Urinary bladder (tissue), 4 donors: ENCODE data around the gene NAA80. TPM values are rescaled to one million over a fixed set of nuclear protein-coding genes. Genes with fewer than 3 reads are reported as not detected.
"Not testable (repeated sequence)": the region's sequence is repeated elsewhere in the genome, so short reads cannot be mapped to it uniquely, and the experiment has no call there.

Experiments
- DNase-seq: peaks from one replicate; pipeline ENCODE4 v3.0.0-alpha.2; 2015; ENCODE audit errors: extremely low spot score
- H3K27ac ChIP-seq: one replicate; pipeline ENCODE4 v1.5.1; 2013; ENCODE audit warnings: low read depth, mild to moderate bottlenecking, moderate library complexity
- H3K36me3 ChIP-seq: one replicate; pipeline ENCODE4 v1.6.1; 2013; ENCODE audit warnings: mild to moderate bottlenecking, moderate library complexity; ENCODE audit not compliant: insufficient read depth
- H3K4me1 ChIP-seq: one replicate; pipeline ENCODE4 v1.6.1; 2013; ENCODE audit warnings: mild to moderate bottlenecking, moderate library complexity; ENCODE audit not compliant: insufficient read depth
- H3K4me3 ChIP-seq: one replicate; pipeline ENCODE4 v1.5.1; 2013; ENCODE audit warnings: low read depth, low read length
- WGBS: extraction: QIAGEN DNeasy Blood & Tissue Kit; methylation state at CpG from one replicate; pipeline ENCODE4 v1.1.7; 2013; 5-methylcytosine and 5-hydroxymethylcytosine counted together
- polyA plus RNA-seq: library from polyadenylated mRNA; stranded (reverse); fragments of 200-250 nt; gene quantifications from one replicate; pipeline ENCODE4 v1.2.3, GENCODE V29; 2013
- total RNA-seq: library from RNA; depleted of rRNA; stranded (reverse); fragments of >200 nt; gene quantifications from one replicate; pipeline ENCODE4 v1.2.3, GENCODE V29; 2014
- donor health status: healthy with polysubstance abuse.
- donor health status: healthy.

The NAA80 gene
- total and polyA plus RNA-seq, 2 donors: 2.3 to 12.0 TPM

DNA sequence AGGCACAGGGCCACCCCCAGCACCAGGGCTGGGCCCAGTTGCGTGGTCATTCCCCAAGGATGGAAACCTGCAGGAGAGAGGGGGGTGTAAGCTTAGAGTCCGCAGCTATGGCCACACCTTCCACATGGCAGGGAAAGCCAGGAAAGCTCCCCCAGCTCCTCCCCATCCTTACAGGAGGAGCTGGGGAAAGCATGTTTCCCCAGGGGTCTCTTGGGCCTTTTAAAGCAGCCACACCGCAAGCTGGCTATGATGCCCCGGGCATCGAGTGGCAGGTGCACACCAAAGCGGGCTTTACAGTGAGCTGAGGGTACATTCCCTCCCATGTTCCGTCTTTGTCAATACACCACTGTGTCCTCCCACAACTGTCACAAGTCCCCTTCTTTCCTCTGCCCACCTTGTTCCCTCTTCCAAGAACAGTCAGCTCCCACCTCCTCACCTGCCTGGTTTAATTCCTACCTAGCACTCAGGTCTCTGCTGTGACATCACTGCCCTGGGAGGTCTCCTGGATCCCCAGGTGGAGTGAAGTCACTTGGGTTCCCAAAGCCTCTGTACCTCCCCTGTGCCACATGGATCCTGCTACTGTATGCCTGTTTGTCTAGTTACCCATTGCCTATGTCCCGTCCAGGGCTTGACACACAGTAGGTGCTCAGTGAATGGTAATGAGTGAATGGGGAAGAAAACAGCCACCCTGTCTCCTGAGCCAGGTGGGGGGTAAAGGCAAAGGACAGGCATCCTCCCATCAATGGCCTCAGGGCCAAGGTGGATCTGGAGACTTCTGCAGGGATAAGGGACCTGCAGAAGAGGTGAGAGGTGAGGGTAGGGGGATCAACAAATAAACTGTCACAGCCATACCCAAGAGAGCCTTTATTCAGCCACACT lies 3.4 kb downstream of the NAA80 start:
- Histone ChIP-seq H3K4me1 (no peaks in the 10 kb centered on the region), H3K27ac (no peak overlapping the region), H3K4me3 (no peak overlapping the region), H3K36me3 (no peaks in the 10 kb centered on the region)
- DNase-seq: no peak
- WGBS: 83% methylated on average over 8 of the region's 8 CpGs

DNA sequence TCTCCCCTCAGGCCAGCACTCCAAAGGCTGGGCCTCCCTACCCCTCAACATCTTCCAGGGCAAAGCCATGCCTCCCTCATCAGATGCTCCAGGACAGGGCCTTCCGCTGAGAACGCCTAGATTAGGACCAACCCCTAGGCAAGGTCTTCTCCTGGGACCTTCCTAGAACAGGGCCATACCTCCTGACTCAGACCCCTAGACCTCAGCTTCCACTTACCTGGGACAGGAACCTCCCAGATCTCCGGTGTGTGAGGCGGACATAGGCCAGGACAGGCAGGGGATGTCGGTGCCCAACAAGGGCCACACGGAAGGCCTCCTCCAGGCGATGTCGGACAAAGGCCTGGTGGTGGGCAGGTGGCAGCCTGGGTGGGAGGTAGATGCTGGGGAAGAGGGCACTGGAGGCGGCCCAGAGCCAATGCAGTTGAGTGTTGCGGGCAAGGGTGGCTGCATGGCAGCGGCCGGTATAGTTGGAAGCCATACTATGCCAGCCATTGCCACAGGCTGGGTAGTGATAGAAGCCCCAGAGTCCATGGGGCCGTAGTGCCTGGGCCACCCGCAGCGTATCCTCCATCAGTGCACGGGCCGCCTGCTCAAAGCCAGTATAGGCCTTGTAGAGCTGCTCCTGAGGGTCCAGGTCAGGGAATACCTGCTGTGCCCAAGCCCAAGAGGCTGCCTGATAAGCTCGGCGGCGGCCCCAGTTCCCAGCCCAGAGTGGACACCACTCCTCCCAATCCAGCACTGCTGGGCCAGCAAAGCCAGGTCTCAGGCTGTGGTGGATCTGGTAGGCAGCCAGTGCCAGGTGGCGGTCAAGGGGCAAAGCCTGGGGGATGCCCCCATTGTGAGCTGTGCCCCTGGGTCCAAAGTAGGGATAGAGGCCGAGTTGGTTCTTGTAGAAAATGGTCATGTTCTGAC lies 4.5 kb downstream of the NAA80 start:
- H3K27ac ChIP-seq: no peak overlapping the region
- no peak overlapping the region for H3K4me3 ChIP-seq
- WGBS: 89% methylated on average over 22 of the region's 22 CpGs
- no peaks in the 10 kb centered on the region for H3K36me3 ChIP-seq
- DNase-seq: no peak
- H3K4me1 ChIP-seq: no peaks in the 10 kb centered on the region

DNA sequence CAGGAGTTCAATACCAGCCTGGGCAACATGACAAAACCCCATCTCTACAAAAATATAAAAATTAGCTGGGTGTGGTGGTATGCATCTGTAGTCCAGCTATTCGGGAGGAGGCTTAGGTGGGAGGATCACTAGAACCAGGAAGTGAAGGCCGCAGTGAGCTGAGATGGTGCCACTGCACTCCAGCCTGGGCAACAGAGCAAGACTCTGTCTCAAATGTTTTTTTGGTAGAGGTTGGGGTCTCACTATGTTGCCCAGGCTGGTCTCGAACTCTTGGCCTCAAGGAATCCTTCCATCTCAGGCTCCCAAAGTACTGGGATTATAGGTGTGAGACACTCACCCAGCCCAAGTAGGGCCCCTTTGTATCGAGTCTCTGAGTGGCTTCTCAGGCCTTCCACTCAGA lies 5.1 kb downstream of the NAA80 start:
- no peak for DNase-seq
- Histone ChIP-seq H3K4me1 (no peaks in the 10 kb centered on the region), H3K27ac (no peak overlapping the region), H3K4me3 (no peak overlapping the region), H3K36me3 (no peaks in the 10 kb centered on the region)
- 88% methylated on average over 4 of the region's 4 CpGs for WGBS

DNA sequence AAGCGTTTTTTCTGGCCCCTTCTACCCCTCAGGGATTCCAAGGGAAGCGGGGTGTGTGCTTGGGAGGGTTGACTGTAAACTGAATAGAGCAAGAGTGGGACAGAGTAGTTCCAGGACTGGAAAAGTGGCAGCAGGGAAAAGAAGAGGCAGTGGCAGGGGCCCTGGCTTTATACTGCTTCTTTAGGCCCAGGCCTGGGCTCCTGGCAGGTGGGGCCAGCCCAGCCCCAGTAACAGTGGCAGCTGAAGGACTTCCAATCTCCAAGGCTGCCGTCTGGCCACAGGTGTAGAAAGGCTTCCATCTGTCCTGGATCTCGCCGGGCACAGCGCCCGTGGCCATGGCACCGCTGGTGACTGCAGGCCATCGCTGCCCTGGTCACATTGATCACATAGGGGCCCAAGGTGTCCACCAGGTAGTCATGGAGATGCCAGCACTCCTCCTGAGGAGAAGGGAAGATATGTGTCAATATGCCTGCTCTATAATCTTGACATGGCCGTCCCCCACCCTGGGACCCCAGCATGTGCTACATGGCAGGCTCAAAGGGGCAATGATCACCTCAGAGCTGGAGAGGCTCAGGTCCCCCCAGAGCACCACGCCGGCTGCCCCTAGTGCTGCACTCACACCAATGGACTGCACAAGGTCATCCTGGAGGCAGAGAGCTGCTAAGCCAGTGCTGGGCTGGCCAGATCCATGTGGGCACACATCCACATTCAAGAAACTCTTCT lies 6.0 kb downstream of the NAA80 start:
- Histone ChIP-seq H3K36me3 (no peaks in the 10 kb centered on the region), H3K4me1 (no peaks in the 10 kb centered on the region), H3K27ac (no peak overlapping the region), H3K4me3 (no peak overlapping the region)
- 74% methylated on average over 12 of the region's 12 CpGs for WGBS
- DNase-seq: no peak

DNA sequence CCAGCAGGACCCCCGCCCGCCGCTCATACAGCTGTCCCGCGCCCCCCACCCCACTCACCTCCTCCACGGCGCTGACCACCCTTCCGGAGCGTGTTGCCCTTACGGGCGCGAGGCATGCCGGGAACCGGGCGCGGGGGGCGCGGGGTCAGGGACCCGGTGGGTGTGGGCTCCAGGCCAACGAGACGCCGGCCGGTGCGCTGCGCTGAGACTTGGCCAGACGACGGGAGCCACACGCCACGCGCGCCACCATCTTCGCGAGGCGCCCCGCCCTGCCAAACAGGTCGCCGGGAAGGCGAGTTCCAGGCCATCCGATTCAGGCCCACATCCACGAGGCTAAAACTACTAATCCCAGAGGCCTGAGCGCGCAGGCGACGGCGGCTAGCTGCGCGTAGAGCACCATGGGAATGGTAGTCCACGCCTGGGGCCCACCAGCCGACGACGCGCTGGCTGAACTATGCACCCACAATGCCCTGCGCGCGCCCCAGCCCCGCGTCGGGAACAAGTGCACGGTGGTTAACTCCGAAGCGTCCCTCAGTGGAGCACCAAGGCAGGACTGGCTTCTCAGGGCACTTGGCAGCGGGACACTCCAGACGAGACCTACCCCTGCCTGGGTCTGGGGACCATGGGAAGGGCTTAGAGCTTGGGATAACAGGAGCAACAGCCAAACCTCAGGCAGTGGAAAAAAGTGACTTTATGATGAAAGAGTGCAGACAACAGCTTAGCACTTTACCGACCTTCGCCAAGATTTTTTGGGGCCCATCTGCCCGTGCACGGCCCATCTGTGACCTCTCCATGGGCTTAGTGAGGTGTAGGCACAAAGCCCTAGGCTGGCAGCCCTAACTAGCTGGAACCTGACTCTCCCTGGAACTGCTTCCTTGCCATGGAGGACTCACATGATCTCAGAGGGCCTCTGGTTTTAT lies 6.8 kb downstream of the NAA80 start, which contains the start of gene IFRD2:
Gene IFRD2 (minus strand): TSS at position 271 of the 920 bp plus-strand sequence. CDS start 155 bp downstream, at position 116.
- DNase-seq: peak; percentile 92
- Histone ChIP-seq H3K36me3 (no peaks in the 10 kb centered on the region), H3K4me1 (no peaks in the 10 kb centered on the region), H3K4me3 (peak within 1 kb of the TSS; percentile 87), H3K27ac (no peak within 1 kb of the TSS)
- 1% methylated on average over 67 of the region's 67 CpGs for WGBS

DNA sequence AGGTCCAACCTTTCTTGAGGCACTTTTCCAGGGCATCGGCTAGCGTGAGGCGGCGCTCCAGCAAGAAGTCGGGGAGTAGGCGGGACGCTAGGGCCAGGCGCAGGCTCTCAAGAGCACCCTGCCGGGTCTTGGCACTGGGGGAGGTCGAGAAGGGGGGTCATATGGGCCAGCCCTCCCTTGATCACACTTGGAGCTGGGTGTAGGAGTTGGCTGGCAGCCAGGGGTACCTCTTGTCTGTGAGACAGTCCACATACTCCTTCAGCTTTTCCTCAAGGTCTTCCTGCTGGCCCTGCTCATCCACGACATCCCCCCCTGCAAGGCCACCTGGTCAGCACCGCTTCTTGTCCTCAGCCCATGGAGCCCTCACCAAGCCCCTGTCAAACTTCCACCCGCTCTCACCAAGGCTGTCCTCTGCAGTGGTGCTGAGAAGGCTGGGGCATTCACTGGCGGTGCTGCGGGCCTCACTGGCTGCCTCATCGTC lies 9.0 kb downstream of the NAA80 start:
- 94% methylated on average over 16 of the region's 16 CpGs for WGBS
- Histone ChIP-seq H3K4me3 (no peak overlapping the region), H3K36me3 (no peaks in the 10 kb centered on the region), H3K4me1 (no peaks in the 10 kb centered on the region), H3K27ac (no peak overlapping the region)
- DNase-seq: no peak

DNA sequence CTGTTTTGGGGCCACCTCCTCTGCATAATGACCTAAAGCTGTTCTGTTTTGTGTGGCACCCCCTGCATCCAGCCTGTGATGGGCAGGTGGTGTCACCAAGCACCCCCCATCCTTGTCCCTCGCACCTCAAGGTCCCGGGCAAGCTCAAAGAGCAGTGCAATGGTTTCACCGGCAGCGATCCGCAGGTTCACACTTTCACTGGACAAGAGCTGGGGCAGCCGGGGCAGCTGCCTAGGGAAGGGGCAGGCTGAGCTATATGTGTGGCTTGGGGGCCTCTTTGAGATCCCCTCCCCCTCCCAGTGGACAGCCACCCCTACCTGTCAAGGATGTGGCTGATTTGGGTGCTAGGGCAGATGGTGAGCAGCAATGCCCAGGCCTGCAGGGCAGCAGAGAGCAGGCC lies 10.1 kb downstream of the NAA80 start:
- WGBS: 92% methylated on average over 6 of the region's 6 CpGs
- Histone ChIP-seq H3K4me3 (no peak overlapping the region), H3K36me3 (no peaks in the 10 kb centered on the region), H3K4me1 (no peaks in the 10 kb centered on the region), H3K27ac (no peak overlapping the region)
- DNase-seq: no peak

DNA sequence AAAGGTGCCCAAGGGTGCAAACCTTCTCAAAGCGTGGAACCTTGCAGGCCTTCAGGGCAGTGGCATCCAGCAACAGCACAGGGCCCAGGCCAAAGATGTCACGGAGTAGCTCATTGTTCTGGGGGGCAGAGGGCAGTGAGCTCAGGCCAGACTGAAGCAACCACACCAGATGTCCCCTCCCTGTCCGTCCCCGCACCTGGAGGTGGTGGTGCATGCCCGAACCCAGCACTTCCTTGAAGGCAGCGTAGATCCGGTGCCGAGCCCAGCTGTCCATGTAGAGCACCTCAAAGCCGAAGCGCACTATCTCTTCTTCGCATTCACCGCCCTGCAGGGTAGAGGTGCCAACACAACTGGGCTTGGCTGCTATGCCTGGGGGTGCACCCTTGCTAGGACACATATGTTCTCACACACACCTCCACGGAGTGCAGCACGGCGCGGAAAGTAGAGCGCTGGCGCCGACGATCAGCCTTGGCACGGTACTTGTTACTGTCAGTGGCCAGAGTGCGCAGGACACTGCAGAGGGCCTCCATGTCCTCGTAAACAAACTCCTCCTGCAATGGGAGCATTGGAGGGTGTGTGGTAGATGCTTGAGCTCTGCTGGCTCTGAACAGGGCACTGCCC lies 10.7 kb downstream of the NAA80 start:
- Histone ChIP-seq H3K4me3 (no peak overlapping the region), H3K4me1 (no peaks in the 10 kb centered on the region), H3K36me3 (no peaks in the 10 kb centered on the region), H3K27ac (no peak overlapping the region)
- DNase-seq: no peak
- 95% methylated on average over 23 of the region's 23 CpGs for WGBS

DNA sequence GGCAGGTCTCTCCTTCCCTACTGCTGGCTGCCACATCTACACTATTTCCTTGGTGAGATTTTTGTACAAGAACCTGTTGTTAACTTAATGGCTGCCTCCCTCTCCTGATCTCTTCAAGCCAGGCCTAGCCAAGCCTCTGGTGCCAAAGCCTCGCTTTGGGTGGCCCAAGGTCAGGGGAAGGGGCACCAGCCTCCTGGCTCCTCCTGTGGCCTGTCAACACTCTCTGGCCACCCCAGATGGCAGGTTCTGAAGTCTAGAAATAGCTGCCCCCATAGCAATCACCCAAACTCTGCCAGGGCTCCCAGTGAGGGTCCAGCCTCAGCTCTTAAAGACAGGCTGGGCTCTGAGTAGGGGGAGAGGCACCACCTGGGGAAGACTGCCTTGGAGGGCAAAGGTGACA lies 11.9 kb downstream of the NAA80 start:
- no peak overlapping the region for H3K4me3 ChIP-seq
- no peak overlapping the region for H3K27ac ChIP-seq
- H3K36me3 ChIP-seq: no peaks in the 10 kb centered on the region
- WGBS: 90% methylated on average over 1 of the region's 1 CpG
- H3K4me1 ChIP-seq: no peaks in the 10 kb centered on the region
- DNase-seq: no peak

DNA sequence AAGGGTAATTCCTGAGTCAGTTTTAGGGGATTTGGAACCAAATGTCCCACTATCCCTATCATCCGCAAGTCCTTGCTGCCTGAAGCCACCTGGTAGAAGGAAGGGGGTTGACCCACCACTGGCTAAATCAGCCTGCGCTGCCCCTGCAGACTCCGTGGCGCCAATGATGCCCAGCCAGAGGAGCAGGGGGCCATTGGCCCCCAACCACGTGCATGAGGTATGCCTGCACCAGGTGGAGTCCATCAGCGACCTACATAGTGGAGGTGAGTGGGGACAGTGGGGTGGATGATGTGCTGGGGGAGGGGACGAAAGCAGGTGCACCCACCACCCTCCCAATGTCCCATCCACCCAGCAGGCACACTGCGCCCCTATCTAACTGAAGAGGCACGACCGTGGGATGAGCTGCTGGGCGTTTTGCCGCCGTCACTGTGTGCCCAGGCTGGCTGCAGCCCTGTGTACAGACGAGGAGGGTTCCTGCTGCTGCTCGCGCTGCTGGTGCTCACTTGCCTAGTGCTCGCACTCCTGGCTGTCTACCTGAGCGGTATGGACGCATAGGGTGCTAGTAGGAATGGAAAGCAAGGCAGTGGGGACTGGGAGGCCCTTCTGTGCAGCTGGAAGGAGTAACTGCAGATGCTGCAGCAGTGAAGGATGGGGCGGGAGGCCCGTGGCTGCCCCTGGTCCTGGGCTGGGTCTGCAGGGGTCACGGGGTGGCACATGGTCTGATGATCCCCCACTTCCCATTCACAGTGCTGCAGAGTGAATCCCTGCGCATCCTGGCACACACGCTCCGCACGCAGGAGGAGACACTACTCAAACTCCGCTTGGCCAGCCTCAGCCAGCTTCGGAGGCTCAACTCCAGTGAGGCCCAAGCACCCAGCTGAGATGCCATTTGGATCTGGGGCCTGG lies 12.6 kb downstream of the NAA80 start:
- H3K27ac ChIP-seq: no peak overlapping the region
- no peak for DNase-seq
- no peaks in the 10 kb centered on the region for H3K4me1 ChIP-seq
- 88% methylated on average over 28 of the region's 28 CpGs for WGBS
- no peaks in the 10 kb centered on the region for H3K36me3 ChIP-seq
- no peak overlapping the region for H3K4me3 ChIP-seq

DNA sequence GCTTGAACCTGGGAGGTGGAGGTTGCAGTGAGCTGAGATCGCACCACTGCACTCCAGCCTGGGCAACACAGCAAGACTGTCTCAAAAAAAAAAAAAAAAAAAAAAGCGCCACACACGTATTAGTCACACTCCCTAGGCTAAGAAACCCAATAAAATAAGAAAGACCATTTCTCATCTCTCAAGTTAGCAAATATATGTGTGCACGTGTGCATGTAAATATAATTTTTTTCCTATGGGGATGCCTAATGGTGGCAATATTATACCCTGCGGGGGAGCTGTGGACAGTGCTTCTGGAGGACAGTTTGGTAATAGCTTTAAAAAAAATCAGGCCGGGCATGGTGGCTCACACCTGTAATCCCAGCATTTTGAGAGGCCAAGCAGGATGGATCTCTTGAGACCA lies 15.1 kb downstream of the NAA80 start:
- not testable (repeated sequence) for DNase-seq, H3K4me1 ChIP-seq, H3K4me3 ChIP-seq, H3K36me3 ChIP-seq, H3K27ac ChIP-seq
- WGBS: 82% methylated on average over 6 of the region's 6 CpGs
